ENCODE measurements around the gene OFD1.
A peak's percentile ranks its signal among the peaks of the same experiment; 100 is the strongest.

OFD1 gene, protein sequence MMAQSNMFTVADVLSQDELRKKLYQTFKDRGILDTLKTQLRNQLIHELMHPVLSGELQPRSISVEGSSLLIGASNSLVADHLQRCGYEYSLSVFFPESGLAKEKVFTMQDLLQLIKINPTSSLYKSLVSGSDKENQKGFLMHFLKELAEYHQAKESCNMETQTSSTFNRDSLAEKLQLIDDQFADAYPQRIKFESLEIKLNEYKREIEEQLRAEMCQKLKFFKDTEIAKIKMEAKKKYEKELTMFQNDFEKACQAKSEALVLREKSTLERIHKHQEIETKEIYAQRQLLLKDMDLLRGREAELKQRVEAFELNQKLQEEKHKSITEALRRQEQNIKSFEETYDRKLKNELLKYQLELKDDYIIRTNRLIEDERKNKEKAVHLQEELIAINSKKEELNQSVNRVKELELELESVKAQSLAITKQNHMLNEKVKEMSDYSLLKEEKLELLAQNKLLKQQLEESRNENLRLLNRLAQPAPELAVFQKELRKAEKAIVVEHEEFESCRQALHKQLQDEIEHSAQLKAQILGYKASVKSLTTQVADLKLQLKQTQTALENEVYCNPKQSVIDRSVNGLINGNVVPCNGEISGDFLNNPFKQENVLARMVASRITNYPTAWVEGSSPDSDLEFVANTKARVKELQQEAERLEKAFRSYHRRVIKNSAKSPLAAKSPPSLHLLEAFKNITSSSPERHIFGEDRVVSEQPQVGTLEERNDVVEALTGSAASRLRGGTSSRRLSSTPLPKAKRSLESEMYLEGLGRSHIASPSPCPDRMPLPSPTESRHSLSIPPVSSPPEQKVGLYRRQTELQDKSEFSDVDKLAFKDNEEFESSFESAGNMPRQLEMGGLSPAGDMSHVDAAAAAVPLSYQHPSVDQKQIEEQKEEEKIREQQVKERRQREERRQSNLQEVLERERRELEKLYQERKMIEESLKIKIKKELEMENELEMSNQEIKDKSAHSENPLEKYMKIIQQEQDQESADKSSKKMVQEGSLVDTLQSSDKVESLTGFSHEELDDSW

GRCh38 chrX:13734278-13735172 lies at the start of gene OFD1, which contains the start of gene TRAPPC2:
Gene OFD1, plus strand, starts transcription at chrX:13734748. Its CDS starts 324 bp downstream, at chrX:13735072.
Gene TRAPPC2, minus strand, starts transcription at chrX:13734620. Its CDS starts 14,657 bp downstream, at chrX:13719963.
- DNase-seq (ENCODE audit: low read depth): peak; percentile 89

DNA sequence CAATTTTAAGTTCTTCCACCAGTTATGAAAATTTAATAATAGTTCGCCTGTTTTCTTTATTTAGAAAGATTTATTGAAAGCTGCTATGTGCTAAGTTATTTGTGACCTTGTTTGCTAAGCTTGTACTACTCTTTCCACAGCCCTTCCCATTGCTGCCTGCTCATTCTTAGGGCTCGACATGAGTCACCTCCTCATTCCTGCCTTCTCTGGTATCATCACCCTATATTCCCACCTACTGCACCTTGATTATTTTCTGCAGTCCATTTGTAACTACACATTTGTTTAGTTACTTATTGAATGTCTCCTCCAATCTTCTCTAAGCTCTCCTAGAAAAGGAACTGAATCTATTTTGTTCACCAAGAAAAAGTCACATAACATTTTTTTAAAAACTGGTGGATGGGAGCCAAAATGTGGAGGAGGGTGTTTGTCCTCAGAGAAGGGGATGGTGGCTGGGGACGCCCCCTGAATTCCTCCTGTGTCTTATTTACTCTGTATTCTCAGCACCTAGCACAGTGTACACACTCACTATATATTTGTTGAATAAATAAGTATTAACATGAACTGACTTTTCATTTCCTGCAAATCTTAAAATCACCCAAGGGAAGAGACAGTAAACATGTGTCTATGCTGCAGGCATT lies 49.3 kb upstream of the OFD1 start:
- DNase-seq (ENCODE audit: low read depth): no peak

DNA sequence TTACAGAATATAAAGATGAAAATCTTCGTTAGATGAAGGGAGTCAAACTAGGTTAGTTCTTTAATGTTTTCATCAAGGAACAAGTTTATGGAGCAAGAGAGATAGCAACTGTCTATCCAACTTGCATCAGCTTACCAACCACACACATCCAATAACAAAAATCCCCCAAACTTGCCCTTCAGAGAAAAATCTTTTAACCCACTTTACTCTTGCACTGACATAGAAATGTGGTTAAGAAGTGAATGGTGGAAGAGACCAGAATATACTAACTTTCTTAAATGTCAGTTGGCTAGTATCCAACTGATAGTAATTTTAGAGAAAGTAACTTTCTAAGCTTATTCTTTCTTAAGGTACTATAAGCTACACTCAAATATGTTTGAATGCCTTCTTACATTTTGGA lies 47.3 kb upstream of the OFD1 start:
- DNase-seq (ENCODE audit: low read depth): no peak

- no peak for DNase-seq (ENCODE audit: low read depth)
These were observed 46.1 kb upstream of the OFD1 start for GRCh38 chrX:13688384-13688957.

DNA sequence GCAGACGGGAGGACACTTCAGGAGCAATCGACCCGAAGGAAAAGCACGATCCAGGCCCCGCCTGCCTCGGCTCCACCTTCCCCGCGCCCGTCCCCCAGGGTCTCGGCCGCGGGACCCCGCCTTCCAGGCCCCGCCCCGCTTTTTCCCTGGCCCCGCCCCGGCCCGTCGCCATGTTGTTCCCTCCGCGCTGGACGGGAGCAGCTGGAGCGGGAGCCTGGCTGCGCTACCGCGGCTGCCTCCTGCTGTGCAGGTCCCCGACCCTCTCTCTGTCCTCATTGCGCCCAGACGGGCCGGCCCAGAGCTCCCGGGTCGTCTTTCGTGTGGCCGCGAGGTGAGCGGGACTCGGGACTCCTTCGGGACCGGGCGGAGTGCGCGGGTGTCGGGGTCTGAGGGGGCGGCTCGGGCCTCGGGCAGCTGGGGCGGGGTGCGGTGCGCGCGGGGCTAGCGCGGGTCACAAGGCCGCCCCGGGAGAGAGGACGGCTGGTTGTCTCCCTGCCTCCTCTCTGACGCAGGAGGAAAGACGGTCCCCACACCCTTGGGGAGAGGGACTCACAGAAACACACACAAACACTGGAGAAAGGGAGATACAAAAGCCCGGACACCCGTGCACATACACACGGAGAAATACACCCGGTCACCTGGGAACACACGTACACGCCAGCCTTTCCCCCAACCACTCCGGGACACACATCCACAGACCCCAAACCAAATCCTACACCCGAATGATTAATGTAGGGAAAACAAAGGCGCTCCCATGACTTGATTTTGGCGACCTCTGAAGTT lies 45.4 kb upstream of the OFD1 start, which contains the start of gene RAB9A:
Gene RAB9A, plus strand, starts transcription at position 171 of the 783 bp plus-strand sequence. CDS start 19,619 bp downstream, outside the sequence.
- peak; percentile 70 for DNase-seq (ENCODE audit: low read depth)

- DNase-seq (ENCODE audit: low read depth): no peak
These were observed 44.8 kb upstream of the OFD1 start for GRCh38 chrX:13689741-13690211.

DNA sequence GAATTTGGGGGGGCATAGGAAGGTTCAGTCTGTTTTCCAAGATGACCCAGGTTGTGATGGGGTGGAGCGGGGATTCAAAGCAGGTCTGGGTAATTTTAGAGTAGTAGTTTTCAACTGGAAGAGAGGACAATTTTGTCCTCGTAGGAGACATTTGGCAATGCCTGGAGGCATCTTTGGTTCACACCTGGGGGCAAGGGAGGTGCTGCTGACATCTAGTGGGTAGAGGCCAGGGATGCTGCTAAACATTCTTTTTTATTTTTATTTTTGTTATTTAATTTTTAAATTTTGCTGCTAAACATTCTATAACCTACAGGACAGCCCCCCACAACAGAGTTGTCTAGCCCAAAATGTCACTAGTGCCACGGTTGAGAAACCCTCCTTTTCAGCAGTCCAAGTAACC lies 43.7 kb upstream of the OFD1 start:
- DNase-seq (ENCODE audit: low read depth): no peak

GRCh38 chrX:13691841-13692371 lies 42.6 kb upstream of the OFD1 start:
- no peak for DNase-seq (ENCODE audit: low read depth)

- DNase-seq (ENCODE audit: low read depth): no peak
These were observed 41.7 kb upstream of the OFD1 start for GRCh38 chrX:13692771-13693231.

DNA sequence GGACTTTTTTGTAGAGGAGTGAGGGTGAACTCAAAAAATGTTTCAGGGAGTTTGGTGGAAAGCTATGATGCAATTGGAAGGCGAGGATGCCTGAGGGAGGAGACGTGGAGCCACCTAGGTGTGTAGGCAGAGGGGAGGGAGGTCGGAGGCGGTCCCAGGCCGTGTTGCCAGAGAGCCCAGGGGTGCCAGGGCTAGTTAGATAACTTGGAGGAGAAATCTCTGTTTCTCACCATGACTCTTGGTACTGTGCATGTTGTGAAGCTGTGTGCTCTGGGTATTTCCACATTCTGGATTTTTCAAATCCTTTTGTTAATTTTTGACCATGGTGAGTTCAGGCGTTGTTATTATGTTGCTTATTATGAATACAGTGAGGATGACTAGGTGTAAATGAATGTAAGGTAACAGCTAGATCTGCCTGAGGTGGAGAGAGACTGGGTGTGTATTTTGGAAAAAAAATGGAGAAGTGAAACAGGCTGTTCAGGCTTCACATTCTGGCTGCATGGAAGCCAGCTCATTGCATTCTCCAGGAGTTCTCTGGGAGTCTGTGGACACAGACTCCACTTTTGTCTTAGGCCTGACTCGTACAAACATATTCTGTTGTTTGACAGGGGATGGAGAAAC lies 41.1 kb upstream of the OFD1 start:
- DNase-seq (ENCODE audit: low read depth): no peak

DNA sequence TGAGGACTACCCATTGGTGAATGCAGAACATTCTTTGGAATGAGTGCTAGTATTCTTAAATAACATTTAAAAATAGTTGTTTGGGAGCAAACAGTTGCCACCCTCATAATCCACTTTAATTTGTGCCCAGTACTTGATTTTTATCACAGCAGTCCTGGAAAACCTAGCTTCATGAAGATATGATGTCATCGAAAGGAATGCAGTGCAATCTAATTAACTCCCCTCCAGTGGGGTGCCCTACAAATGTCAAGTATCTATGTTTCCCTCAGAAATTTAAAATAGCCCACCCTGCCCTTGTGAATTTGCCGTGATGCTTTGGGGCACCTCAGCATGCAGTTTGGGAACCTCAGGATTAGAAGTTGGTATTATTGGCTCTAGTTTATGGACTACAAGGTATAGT lies 40.2 kb upstream of the OFD1 start:
- no peak for DNase-seq (ENCODE audit: low read depth)

DNA sequence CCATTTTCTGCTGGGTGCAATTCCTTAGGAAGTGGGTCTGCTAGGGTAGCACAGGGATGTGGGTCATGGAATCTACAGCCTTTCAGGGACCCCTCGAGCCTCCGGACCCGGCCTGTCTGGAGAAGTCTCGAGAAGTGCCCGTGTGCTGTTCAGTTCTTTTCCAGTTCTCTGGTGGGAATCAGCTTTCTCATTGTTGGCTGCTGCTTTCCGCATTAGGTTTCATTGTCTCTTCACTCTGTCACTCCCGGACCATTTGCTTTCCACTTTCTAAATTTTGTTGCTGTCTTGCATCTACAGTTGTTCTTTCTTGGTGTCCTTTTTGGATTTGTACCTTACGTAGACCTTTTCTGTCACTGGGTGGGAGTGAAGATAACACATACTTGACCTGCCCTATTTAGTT lies 39.6 kb upstream of the OFD1 start:
- DNase-seq (ENCODE audit: low read depth): no peak

DNA sequence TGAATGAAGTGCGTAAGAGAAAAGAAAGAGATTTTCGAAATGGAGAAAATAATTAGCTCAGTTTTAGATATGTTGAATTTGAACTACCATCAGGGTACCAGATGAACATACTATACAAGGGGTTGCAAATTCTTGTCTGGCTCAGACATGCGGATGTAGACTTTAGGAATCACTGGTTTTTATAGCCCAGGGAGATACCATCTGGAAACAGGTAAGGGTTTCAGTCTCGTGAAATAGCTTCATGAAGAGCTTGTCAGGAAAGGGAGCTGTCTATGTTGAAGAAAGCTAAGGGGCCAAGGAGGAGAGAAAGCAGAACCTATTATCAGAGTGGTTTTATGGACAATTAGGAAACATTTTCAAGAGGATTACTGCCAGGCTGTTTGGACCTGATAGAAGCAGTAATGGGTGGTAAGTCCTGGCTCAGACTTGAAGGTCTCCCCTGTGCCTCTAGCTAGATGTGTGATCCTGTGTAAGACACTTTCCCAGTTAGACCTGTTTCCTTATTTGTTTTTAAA lies 38.9 kb upstream of the OFD1 start:
- no peak for DNase-seq (ENCODE audit: low read depth)

DNA sequence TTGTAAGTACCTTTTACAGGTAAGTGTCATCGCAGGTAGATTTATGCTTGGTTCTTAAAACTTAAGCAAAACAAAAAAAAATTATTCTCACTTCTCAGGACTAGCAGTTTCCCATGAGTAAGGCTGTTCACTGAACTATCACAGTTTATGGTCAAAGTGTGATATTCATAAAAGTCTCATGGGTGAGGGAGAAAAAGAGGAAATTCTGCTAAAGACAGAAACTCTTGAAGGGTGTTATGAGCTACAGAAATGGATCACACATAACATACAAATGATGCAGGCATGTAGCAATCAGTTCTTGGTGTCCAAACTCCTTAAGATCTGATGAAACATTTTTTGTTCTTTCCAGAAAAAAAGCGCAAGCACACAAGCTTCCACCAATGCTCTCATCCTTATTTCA lies 37.1 kb upstream of the OFD1 start:
- DNase-seq (ENCODE audit: low read depth): no peak

DNA sequence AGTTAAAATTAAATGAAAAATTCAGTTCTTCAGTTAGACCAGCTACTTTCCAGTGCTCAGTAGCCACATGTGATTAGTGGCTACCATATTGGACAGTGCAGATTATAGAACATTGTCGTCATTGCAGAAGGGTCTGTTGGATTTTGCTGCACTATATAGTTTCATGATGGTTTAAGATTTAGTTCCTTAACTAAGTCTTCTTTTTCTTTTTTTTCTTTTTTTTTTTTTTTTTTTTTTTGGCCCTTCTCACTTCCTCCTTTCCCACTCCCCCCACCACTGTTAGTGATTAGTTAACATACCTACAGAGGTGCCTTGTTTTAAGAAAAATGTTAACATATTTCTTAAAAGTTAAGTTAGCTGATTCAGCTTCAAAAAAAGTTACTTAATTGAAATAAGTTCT lies 36.6 kb upstream of the OFD1 start:
- DNase-seq (ENCODE audit: low read depth): no peak

- no peak for DNase-seq (ENCODE audit: low read depth)
These were observed 36.1 kb upstream of the OFD1 start for GRCh38 chrX:13698432-13698831.

GRCh38 chrX:13699183-13699826 lies 35.2 kb upstream of the OFD1 start:
- DNase-seq (ENCODE audit: low read depth): no peak

DNA sequence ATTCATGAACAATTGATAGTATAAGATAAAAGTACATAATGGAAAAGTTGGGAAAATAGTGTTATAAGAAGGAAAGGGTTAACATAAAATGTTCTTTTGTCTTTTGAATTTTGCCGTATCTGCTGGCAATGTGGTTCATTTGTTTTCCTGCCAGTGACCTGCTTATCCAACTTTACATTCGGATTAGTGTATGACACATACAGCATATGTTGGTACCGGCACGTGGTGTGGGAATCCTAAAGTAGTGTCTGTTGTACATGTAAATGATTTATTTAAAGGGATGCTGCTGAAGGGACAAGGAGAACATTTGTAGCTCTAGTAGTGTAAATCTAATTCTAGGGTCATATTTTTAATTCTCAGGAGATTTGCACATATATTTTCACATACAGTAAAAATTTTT lies 34.2 kb upstream of the OFD1 start:
- no peak for DNase-seq (ENCODE audit: low read depth)
